Prostate gland (tissue), 2 donors: Measurements from ENCODE around the gene CEBPZ.

Experiments used
- CTCF ChIP-seq, 4 experiments: fragments of 200-600 bp in 2 of 4; fragments of 450-650 bp in 2 of 4; sonication (generic) in 2 of 4; IDR thresholded peaks; 1 replicate in 3 of 4; 2 replicates in 1 of 4; pipeline ENCODE4 v1.5.1; 2016 to 2019; ENCODE audit warnings: antibody characterized with exemption in 4 of 4, mild to moderate bottlenecking in 2 of 4, moderate library complexity in 2 of 4
- POLR2A ChIP-seq: fragments of 450-650 bp; IDR thresholded peaks from one replicate; pipeline ENCODE4 v1.6.1; 2016; ENCODE audit warnings: antibody characterized with exemption, mild to moderate bottlenecking
- POLR2AphosphoS5 ChIP-seq: sonication (generic); formaldehyde crosslinking; IDR thresholded peaks from one replicate; pipeline ENCODE4 v1.6.1; 2017; ENCODE audit warnings: antibody characterized with exemption

GRCh38 chr2:37224063-37224462 lies 7.3 kb downstream of the CEBPZ start:
- TF ChIP-seq CTCF (IDR thresholded peaks at IDR 0.05) (no peak), POLR2A (no peak), POLR2AphosphoS5 (no peak)
